Measurements from ENCODE around the gene SRGN.

Gene SRGN

DNA sequence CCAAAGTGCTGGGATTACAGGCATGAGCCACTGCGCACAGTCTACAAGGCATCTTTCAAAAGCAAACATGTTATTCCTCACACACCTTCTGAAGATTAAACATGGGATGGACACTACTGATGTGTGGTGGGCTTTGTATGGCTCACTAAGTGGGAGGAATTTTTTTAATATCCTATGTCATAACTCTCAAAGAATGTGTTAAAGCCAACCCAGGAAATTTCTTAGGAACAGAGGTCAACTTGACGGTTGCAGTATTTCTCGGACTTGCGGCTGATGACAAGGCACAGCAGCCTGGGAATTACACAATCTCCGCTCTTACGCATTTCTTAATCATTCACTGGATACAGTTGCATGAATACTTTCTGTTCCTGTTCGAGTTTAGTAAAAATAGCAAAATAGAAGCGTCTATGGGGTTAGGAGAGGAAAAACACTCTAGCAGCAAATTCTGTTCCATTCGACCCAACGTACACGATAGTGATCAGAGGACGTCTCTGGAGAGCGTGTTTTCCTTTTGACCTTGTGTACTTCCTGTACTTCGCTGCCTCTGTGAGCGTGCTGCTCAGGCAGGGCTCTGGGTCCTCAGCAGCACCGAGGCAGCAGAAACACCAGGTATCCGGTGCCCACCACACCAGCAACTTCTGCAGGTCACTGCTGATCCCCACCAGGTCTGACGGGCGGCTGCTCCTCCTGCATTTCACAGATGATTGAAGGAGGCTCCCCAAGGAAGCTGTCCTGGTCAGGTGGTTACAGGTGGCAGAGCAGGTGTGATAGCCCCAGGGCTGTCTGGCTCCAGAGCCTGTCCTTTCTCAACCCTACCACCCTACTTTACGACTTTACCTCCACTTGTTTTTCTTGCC, 26.4 kb upstream of the SRGN start:
- DNase-seq = no peak

DNA sequence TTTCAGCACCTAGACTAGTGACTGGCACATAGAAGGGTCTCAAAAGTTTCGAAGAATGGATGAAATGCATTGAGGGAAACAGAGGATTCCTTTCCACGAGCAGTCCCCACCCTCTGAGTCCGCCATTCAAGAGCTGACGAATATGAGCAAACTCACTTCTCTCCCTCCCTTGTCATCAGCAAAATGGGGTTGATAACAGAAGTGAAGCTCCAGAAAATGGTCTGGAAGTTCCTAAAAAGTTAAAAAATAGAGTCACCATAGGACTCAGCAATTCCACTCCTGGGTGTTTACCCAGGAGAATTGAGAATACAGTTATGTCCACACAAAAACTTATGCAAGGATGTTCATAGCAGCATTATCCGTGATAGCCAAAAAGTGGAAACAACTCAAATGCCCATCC, 25.0 kb upstream of the SRGN start:
- no peak for DNase-seq

DNA sequence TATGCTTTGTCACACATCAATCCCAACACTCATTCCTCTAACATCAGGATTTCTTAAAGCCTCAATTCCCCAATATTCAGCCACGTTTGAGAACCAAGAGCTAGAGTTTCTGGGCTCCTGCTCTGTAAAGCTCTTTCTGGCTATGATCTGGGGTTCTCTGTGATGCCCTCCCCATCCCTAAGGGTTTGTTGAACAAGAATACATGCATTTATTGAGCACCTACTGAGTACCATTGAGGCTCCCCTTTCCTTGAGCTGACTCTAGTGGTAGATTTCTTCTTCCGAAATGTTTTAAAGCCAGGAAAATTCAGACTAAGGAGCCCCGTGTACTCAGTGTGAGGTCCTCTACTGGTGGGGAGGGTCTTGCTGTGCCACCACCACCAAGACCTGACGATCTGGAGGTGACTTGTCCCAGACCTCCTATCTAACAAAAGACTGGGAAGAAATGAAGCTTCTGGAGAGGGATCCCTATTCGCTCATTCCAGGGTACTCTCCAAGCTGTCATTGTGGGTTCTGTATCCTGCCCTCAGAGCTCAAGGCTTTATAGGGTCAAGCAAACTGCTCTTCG, 23.1 kb upstream of the SRGN start:
- no peak for DNase-seq

DNA sequence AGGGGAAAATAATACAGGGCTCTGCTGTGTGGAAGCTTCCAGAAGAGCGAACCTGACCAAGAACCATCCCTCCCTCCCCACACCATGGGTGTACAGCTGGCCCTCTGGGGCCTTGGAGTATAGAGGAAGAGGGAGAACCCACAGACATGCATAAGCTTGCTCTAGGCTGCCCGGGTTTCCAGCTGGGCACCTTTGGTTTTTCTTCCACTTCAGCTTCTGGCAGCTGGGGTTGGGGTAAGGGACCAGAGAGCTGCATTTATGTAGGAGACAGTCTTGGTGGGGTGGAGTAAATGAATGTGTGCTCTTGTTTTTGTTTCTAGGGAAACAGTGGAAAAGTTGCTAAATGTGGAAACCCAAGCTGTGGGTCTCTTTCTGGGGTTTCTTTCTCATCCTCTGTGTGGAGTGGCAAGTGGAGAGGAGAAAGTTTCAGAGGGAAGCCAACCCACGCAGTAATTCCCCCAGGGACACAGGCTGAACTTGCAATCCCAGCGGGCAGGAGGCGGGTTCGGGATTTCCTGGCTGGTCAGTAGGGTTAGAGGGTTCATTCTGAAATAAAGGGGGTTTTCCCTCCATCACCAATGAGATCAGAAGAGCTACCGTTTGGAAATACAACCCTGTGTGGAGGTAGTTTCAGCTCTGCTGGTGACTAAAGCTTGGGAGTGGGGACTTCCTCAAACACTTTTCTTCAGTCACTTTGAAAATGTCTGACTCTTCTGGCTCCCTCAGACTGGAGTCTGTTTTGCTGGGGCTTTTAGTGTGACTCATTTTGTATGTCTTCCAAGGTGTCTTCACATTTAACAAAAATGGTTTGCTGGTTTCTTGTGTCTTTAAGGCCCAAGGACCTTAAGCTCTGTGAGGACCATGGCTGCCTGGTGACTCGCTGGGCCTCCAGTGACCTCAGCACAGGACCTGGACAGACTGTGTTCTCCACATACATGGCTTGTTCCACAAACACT, 22.2 kb upstream of the SRGN start:
- DNase-seq = no peak

DNA sequence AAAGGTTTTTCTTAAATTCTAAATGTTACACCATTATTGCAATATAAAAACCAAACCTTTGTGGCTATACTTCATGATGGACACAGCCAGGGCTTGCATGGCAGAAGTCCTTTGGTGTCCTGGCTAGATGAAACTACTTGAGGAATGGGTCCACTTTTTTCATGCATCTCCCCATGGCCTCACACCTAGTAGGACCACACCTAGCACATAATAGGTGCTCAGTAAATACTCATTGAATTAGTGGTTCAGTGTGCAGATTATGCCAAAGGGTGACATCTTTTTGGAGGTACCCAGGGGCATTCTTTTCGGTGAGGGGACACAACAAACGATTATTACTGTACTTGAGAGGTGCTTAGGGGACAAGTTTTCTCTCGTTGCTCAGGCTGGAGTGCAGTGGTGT, 20.7 kb upstream of the SRGN start:
- DNase-seq = no peak

DNA sequence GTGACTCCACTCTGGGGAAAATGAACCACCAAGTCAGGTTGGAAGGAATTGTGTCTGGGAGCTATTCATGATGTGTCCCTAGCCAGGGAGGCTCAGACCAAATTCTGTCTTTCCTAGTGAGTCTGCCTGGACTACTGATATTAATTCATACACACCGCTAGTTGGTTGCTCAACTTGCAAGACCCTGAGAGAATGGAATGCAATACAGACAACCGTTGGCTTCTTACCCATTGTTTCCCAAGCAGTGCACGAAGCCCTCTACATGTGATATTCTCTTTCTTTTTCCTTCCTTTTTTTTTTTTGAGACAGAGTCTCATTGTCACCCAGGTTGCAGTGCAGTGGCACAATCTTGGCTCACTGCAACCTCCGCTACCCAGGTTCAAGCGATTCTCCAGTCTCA, 19.4 kb upstream of the SRGN start:
- no peak for DNase-seq

DNA sequence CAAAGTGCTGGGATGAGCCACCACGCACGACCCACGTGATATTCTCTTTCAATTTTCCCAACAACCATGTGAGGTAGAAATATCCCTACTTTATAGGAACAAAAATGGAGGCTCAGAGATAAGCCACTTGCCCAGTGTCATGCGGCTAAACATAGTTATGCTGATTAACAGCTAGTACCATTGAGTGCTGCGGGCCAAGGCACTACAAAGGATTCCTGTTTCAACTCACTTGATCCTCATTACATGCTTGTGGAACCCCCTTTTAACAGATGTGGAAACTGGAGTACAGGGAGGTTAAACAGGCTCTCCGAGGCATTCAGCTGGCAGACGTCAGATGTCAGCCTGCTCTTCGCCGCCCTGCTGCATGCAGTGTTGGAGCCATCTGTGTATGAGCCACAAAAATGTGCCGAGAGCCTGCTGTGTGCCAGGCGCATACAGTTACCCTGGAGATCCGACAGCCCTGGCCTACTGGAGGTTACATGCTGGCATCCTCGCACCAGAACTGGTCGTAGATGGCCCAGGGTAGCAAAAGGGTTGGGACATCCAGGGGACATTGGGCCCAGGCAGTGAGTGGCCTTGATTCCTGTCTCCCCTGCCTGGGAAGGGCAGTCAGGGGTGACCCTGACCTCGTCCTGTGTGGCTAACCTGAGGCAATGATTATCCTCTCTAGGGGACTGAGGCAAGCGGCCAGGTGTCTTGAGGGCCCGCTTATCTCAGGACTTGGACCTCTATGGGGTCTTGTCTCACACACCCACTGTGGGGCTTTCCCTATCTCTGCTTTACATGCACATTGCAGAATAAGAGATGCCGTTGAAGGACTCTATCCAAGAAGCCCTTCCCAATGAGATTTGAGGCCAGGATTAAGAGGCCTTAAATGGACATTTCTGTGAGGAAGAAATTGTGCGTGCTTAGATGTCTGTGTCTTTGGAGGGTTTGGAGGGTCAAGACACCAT, 18.5 kb upstream of the SRGN start:
- DNase-seq = peak in 1 of 2 experiments; percentile 68

DNA sequence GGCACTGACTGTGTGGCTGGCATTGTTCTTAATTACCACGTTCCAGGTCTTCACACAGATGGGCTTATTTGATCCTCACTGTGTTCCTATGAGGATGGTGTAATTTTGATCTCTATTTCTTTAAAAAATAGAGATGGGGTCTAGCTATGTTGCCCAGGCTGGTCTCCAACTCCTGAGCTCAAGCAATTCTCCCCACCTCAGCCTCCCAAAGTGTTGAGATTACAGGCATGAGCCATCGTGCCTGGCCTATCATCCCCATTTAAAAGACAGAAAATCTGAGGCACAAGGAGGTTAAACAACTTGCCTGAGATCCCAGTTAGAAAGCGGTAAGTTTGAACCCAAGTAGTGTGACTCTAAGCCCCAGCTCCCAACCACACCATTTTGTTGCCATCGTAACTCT, 17.0 kb upstream of the SRGN start:
- DNase-seq = no peak

DNA sequence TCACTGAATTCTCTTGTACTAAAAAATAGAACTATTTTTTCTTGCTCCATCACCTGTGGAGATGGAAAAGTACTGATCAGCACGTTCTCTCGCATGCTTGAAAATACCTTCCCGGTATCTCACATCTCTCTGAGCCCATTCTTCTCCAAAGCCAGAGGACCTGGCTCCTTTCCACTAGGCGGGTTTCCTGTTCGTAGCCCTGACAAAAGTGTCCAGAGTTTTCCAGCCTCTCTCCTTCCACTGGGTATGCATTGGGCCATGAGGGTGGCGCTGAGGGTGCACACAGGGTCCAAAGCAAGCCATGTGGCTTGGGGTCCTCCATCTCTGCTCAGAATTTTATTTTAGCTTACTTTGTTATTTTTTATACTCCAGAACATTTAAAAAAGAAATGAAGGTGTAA, 16.3 kb upstream of the SRGN start:
- DNase-seq = no peak

DNA sequence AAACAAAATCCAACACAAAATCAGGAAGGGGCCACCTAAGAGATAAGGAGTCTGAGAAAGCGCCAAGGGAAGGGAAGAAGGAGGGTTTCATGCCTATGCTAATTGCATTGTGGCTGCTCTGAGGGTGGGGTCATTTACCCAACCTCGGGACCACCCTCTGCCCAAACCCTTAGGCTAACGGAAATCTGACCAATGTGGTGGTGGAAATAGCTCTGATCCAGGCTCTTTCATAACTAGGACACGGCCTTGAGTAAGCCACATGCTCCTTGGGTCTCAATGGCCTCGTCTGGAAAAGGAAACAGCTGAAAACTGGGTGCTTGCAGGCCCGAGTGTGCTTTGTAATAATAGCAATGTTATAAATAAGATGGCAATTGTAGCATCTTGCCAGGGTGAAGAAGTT, 14.9 kb upstream of the SRGN start:
- no peak for DNase-seq

DNA sequence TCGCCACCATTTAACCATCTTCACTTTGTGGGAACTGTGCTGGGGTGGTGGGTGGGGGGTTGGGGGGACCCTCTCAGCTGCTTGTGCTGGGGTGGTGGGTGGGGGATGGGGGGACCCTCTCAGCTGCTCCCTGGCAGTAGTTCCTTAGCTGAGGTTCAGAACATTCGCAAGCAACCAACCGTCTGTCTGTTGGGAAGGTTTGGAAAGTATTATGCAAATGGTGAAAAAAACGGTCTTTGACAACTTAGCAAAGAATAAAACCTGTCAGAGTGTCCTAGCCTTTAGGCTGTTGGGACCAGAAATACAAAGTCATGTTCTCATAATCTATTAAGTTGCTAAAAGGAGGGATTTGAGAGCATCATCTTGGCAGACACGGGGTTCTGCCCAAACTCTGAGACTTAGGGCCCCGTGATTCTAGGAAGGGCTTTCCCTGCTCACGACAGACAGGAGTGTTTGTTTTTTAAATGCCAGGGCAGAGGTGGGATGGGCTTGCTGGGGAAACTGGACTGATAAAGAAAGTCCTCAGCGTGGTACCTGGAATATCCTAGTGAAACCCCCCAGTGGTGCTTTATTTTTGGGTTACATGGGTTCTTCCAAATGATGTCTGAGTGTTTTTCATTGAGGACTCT, 14.1 kb upstream of the SRGN start:
- no peak for DNase-seq

DNA sequence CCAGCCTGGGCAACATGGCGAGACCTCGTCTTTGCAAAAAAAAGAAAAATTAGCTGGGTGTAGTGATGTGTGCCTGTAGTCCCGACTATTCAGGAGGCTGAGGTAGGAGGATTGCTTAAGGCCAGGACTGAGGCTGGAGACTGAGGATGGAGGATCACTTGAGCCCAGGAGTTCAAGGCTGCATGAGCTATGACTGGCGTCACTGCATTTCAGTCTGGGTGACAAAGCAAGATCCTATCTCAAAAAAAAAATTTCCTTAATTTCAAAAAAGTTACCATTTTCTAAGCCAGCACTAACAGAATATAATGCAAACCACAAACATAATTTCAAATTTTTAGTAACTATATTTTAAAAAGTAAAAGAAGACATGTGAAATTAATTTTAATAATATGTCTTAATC, 13.4 kb upstream of the SRGN start:
- no peak for DNase-seq

DNA sequence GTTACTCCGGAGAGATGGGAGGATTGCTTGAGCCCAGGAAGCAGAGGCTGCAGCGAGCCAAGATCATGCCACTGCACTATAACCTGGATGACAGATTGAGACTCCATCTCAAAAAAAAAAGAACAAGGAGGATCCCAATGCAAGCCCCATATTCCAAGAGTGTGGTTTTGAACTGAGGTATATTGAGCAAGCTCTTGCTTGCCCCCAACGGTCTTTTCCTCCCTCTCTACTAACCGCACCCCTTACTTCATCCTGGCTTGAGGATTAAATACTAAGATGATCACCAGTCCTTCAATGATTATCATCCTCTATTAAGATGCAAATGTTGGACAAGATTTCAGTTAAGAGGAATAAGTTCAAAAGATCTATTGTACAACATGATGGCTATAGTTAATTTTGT, 12.5 kb upstream of the SRGN start:
- no peak for DNase-seq

DNA sequence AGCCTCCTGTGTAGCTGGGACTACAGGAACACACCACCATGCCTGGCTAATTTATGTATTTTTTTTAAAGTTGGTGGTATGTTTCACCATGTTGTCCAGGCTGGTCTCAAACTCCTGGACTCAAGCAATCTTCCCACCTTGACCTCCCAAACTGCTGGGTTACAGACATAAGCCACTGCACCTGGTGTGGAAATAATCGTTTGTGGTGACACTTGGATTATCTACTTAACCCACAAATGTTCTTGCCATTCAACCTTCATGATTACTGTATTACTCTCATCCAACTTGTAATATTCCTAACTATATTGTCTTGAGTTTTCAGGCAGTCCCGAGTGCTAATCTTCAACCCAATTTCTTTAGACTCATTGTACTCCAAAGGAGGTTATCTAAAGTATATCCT, 9.6 kb upstream of the SRGN start:
- no peak for DNase-seq

DNA sequence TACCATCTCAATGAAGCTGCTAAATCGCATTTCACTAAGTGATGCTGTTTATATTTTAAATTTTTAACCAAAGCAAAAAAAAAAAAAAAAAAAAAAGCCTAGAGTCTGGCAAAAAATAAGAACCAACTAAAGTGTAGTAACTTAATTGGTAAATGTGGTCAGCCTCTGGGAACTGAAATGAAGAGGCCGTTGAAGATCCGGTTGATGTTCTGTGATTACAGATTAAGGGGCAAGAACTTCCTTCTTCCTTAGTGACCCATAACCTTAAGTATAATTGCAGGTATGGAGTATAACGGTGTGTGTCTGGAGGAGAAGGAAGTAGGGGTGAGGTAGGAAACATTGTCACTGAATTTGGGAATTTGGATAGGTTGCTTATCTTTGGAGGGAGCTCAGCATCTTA, 7.7 kb upstream of the SRGN start:
- DNase-seq = no peak

DNA sequence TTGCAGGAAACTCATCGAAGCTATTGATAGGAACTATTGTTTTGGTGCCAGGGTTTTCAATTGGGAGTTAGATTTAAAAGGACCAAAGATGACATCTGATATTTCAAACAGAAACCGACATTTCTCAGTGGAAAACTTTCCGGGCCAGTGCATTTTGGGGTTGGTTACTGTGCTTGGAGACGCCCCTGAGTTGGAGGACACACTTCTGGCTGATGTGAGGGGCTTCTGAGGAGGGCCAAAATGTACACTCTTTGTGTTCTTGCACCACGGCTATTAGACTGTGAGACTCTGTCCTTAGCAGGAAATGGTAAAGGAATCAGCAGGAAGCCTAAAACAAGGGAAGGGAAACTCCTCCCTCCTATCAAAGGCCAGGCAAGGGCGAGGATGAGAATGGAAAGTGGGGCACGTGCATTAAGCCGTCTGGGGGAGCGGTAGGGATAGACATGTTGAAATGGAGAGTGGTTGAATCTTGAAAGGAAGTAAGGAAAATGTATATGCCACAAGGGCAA, 1.8 kb upstream of the SRGN start:
- DNase-seq = no peak

DNA sequence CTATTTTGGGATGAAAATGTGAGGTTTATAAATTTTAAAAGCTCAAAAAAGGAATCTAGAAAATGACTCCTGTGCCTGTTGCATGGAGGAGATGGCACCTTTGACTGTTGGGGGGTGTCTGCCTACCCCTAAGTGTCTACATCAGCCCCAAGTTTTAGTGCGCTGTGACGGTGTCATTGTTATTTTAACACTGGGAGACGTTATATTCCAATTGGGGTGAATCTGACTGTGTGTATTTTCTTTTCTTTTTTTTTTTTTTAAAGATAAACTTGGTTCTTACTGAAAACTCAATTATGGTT, 517 bp downstream of the SRGN start:
- no peak for DNase-seq

DNA sequence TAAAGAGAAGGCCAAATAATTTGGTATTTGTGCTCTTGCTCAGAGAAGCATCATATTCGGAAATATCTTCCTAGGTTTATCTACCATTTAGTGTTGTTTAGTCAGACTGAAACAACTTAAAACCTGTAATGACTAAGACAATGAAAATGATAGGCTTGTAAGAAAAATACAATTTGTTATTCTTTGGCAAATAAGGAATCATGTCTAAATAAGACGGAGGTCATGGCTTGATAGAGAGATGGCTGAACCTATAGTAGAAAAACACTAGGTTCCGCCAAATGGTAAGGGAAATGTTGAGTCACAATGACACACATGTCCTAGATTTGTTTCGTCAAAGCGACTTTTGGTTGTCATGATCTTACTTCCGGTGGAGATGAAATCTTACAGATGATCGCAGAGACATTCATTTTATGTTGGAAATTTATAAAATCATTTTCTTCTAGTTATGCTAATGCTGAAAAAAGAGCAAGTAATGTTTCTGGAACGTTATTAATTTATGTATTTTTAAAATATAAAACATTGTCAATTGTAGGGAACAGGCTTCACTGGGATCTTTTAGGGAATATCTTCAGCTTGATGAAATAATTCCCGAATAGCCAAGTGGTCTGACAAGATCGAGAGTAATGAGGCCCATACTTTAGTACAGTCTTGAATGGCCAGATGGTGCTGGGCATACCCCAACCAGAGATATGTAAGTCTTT, 1.0 kb downstream of the SRGN start:
- no peak for DNase-seq

DNA sequence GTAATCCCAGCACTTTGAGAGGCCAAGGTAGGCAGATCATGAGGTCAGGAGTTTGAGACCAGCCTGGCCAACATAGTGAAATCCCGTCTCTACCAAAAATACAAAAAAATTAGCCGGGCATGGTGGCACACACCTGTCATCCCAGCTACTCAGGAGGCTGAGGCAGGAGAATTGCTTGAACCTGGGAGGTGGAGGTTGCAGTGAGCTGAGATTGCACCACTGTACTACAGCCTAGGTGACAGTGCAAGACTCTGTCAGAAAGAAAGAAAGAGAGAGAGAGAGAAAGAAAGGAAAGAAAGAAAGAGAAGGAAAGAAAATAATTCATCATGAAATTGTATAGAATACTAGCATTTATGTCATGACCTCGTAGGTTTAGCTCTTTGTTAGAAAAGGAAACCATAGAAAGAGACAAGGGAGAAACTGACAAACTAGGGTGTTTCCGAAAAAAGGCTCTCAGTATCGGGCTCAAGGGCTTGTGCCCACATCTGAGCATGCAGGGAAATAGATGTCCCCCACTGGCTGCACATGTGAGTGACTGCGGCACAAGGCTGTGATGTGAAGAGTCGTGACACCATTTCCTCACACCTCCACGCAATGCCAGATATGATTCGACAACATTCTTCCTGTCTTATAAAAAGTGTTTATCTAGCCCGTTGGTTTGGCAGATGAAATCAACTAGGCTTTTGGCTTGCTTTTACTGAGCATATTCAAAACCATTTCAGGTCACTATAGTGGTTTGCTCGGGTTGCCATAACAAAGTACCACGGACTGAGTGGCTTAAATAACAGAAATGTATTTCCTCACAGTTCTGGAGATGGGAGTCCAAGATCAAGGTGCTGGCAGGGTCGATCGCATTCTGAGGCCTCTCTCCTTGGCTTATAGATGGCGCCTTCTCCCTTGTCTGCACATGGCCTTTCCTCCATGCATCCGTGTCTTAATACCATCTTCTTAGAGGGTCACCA, 2.0 kb downstream of the SRGN start:
- no peak for DNase-seq

DNA sequence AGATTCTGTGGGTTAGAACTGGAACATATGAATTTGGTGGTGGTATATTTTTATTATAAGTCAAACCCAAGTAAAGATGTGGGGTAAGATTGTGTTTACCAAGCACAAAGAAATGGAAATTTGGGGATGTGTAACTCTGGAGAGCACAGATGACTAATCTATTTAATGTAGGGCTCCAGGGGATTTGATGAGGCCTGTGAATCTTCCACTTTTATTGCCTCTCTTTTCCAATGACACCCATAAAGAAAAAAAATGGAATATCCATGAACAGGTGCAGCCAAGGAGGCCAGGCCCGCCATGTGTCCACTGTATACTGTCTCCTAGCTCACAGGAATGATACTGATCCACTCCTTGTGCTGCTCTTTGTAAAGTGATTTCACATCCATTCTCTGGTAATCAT, 2.8 kb downstream of the SRGN start:
- no peak for DNase-seq
